Smooth muscle cell of the brain vasculature (primary cell): ENCODE results near the gene PLXNB2.
A peak's percentile ranks its signal among the peaks of the same experiment; 100 is the strongest.

ENCODE experiments used
- DNase-seq: peaks from one replicate; pipeline ENCODE4 v3.0.0-alpha.2; 2012; ENCODE audit warnings: low read depth, low spot score

Gene PLXNB2

DNA sequence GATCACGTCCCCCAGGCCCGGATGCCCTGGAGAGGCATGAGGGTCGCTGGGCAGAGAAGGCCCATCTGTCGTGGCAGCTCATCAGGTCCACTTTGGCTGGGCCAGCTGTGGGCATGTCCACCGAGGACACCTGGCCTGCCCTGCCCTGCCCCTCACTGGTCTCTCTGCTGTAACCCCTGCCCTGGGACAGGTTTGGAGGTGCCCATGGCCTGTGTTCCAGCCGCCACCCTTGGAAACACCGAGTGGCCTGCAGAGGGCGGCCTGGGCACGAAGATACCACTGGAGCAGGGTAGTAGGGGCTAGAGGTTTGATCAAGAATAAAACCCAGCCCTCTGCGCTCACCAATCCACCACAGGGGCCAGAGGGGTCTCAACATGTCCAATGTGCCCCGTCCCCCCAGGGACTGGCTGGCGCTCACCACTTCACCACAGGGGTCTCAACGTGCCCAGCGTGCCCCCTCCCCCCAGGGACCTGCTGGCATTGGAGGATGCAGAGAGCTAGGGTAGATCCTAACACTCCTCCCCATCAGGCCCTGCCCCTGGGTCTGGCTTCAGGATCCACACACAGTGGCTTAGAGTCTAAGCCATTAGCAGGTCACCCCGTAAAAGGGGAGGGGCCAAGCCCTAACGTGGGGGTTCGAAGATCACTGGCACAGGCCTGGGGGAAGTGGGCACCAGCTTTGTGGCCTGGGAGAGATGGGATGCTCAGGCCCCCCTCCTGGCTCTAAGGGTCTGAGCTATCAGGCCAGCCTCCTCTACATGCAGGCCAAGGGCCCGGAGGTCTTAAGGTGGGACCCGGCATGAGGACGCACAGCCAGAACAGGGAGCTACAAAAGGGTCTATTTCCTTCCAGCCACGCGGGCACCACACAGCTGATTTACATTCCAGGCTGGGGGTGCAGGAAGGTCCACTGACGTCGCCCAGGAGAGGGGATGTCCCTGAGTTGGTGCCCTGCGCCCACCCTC, 55.1 kb downstream of the PLXNB2 start:
- no peak for DNase-seq

DNA sequence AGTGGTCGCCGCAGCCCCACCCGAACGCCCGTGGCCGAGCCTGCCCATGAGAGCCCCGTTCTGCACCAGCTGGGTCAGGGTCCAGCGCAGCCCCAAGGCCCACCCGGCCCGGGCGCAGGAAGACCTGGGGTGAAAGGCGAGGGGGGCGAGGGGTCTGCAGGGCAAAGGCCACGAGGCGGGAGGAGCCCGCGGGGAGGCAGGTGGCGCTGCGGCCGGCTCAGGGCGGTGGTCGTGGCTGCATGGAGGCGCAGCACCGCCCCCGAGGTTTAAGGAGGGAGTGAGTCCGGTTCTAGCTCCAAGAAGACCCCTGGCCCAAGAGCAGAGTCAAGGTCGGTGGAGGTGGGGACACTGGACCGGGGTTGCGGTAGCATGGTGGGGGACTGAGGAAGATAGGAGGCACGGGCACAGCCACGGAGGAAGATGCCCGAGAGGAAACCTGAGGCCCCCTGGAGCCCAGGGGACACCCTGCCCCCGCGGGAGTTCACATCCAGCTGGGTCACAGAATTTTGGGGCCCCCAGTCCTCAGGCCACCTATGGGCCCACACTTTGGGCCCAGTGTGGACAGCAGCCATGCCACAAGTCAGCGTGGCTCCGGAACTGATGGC, 55.9 kb downstream of the PLXNB2 start:
- DNase-seq = no peak

- no peak for DNase-seq
Observed at GRCh38 chr22:50250555-50251476, 56.6 kb downstream of the PLXNB2 start, which contains the start of gene HDAC10. Gene HDAC10, minus strand, starts transcription at chr22:50251265. Its CDS starts 233 bp downstream, at chr22:50251032.

- no peak for DNase-seq
Observed at GRCh38 chr22:50250249-50250554, 57.2 kb downstream of the PLXNB2 start.

GRCh38 chr22:50249341-50250248, 57.9 kb downstream of the PLXNB2 start:
- no peak for DNase-seq

DNA sequence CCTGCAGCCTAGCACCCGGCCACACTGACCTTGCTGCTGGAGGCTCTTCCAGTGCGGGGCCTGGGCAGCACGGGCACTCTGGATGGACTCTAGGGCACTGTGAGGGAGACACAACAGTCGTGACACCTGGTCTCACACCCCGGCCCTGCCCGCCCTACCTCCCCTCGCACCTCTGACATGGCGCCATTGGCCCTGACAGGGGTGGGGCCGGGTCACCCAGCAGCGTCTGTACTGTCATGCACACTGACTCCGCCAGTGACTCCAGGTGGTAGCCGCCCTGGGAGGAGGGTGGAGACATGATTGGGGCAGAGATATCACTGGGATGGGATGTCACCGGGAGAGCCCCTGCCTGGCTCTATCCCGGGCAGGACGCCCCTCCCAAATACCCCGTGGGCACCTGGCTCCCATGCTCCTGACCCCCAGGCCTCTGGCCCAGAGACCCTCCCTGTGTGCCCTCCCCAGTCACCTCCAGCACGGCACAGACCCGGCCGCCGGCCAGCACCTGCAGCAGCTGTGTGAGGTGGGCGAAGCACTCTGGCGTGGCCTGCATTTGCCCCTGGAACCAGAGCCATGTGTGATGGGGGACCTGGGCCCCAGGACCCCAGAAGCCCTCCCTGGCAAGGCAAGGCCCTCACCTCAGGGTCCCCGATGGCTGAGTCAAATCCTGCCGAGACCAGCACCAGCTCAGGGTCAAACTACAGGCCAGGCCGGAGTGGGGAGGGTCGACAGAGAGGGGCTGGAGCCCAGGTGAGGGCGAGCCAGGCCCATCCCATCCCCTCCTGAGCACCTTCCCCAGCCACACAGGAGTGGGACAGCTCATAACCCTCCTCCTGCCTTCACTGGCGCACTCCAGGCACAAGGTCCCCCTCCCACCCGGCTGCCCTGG, 59.0 kb downstream of the PLXNB2 start:
- DNase-seq = no peak

DNA sequence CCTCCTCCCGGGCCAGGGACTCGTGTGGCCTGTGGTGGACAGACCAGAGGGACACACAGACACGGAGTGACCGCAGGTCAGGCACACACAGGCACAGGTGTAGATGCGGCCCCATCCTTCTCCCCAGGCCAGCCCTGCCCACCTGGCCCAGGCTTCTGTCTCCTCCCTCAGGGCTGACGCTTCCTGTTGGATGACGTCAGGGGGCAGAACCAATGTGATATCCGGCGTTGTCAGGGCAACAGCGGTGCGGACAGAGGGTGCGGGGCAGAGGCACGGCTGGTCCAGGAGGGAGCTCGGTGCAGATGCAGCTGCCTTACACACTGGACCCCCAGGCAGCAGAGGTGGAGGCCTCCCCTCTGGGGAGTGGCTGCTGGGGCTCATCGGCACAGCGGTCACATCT, 59.7 kb downstream of the PLXNB2 start:
- no peak for DNase-seq

- DNase-seq = no peak
Observed at GRCh38 chr22:50246242-50247175, 60.9 kb downstream of the PLXNB2 start.

GRCh38 chr22:50245214-50246072, 62.0 kb downstream of the PLXNB2 start:
- no peak for DNase-seq

DNA sequence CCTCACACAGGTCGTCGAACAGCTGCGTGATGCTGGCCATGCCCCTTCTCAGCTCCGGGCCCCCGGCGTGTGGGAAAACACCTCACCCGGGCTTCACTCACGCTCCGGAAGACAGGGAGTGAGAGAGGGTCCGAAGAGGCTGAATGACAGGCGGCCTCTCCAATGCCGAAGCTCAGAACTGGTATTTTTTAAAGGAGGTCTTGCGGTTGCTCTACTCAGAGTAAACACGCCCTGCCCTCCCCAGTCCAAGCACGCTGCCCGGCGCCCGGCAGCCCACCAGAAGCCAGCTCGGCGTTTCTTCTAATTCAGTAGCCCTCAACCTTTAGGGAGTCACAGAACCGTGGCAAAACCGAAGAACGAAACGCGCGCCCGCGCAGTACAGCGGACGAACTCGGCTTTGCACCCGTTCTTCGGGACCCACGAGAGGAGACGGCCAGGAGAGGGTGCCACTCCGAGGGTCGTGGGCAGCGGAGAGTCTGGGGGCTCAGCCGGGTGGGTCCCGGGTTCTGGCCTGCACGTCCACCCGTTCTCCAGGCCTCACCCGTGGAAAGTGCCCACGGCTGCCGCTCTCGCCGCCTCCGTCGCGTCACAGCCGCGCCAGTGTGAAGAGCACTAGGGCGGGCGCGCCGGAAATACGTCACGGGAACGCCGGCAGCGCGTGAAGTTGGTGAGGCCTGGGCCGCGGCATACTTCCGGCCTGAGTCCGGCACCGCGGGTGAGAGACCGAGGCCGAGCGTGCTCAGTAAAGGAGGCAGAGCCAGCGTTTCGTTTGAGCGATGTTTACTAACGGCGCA, 62.8 kb downstream of the PLXNB2 start, which contains the start of gene TUBGCP6:
TUBGCP6 (minus strand) TSS at position 604 of the 794 bp plus-strand sequence; CDS start at position 40, 564 bp downstream.
- DNase-seq = peak; percentile 74

- DNase-seq = no peak
Observed at GRCh38 chr22:50243685-50244419, 63.6 kb downstream of the PLXNB2 start.

DNA sequence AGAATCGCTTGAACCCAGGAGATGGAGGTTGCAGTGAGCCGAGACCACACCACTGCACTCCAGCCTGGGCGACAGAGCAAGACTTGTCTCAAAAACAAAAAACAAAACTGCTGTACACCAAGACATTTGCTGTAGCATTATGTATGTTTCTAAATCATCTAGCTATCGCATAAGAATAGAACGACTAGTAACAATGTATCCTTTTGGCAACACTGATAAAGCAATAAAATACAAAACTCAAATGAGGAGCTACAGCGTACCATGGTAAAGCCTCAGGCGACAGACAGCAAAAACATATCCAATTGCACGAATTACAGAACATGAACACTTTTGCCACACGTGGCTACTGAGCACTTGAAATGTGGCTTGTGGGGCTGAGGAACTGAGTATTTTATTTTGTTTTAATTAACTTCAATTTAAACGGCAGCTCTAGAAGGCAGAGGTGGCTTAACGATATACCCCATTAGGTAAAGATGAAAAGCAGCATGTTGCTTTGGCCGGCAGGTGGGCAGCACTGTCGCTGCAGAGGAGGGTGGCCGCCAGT, 65.0 kb downstream of the PLXNB2 start:
- no peak for DNase-seq

GRCh38 chr22:50238755-50239154, 68.7 kb downstream of the PLXNB2 start:
- DNase-seq = no peak

DNA sequence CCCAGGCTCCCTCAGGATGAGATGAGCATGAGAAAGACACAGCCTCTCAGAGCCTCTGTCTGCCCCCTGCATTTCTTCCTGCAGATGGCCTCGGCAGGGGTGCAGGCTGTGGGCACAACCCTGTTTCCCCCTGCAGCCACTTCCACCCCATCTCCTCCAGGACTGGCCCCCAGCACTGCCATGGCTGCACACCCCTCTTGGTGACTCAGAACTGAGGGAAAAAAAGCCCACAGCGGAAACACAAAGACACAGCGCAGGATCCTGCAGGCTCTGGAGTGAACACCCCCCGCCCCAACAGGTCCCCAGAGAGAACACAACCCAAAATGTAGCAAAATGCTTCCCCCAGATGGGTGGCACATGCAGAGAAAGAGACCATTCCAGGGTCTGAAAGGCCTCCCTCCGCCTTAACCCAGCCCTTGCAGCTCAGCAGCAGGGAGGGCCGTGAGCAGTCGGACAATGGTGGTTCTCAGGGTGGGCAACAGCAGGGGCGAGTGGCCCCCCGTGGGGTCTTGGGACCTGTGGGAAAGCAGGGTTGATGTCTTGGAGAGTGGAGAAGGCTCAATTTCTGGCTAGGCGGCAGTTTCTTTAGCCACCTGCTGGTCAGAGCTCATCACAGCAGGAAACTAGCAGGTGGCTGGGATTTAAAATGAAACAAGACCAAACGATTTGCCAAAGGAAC, 70.6 kb downstream of the PLXNB2 start:
- no peak for DNase-seq

DNA sequence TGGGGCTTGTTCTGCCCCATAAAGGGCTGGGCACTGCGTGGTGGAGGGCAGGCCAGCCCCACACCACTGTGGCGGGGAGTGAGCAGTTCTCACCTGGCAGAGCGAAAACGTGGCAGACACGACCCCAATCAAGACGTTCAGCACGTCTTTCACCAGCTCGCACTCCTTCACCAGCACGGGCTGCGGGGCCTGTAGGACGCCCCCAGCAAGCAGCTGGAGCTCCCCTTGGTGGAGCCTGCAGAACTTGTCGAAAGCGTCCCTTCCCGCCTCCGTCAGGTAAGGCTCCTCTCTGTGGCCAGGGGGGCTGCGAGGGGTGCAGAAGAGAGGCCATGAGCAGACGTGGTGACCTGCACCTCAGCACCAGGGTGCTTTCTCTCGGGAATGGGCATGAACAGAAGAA, 74.2 kb downstream of the PLXNB2 start:
- DNase-seq = no peak
